SU-DHL-6 (cell line): ENCODE results near the gene FAXDC2.

Experiments
- CTCF ChIP-seq: fragments of 200-600 bp; sonication (generic); IDR thresholded peaks from one replicate; pipeline ENCODE4 v1.5.1; 2017; ENCODE audit warnings: antibody characterized with exemption, mild to moderate bottlenecking, low read length, moderate library complexity; ENCODE audit not compliant: insufficient read depth, poor library complexity, severe bottlenecking
- EZH2phosphoT487 ChIP-seq: fragments of 200-600 bp; sonication (generic), shearing (Covaris generic); conservative IDR thresholded peaks from 2 replicates; pipeline ENCODE4 v1.6.1; 2018; ENCODE audit warnings: mild to moderate bottlenecking, antibody characterized with exemption, low read length, moderate library complexity, mixed read lengths

DNA sequence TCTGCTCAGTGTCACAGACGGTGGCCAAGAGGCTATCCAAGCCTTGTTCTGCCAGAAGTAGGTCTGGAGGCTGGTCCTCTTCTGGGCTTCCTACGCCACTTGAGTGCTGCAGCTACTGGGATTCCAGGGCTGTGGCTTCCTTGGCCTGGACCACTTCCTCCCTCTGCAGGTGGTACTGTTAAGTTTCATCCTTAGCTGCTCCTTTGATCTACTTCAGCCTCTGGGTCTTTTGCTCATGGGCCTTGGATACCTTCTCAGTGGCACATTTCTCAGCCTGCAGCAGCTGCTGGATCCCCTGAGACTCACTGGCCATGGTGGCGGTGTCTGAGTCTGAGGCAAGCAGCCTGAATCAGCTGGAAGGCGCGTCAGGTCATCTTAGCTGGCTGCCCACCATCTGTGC lies 18.3 kb upstream of the FAXDC2 start:
- TF ChIP-seq CTCF (no peak), EZH2phosphoT487 (no peak)
